Type B pancreatic cell (in vitro differentiated cells): Measurements from ENCODE around the gene IKZF4. TPM values are rescaled to one million over a fixed set of nuclear protein-coding genes. Genes with fewer than 3 reads are reported as not detected.

Experiments
- DNase-seq: peaks from one replicate; pipeline ENCODE4 v3.0.0; 2021; ENCODE audit warnings: mixed read lengths; ENCODE audit not compliant: unreplicated experiment; ENCODE audit errors: extremely low spot score
- H3K27ac Mint-ChIP-seq: 2 replicates; pipeline ENCODE4 v1.8.0; 2021; ENCODE audit warnings: mild to moderate bottlenecking, mixed read lengths
- H3K27me3 Mint-ChIP-seq: 2 replicates; pipeline ENCODE4 v1.8.0; 2021; ENCODE audit warnings: mixed read lengths
- H3K36me3 Mint-ChIP-seq: 2 replicates; pipeline ENCODE4 v1.8.0; 2021; ENCODE audit warnings: mixed read lengths
- H3K4me1 Mint-ChIP-seq: one replicate; pipeline ENCODE4 v1.8.0; 2021; ENCODE audit warnings: mixed read lengths; ENCODE audit not compliant: unreplicated experiment
- H3K4me3 Mint-ChIP-seq: 2 replicates; pipeline ENCODE4 v1.8.0; 2021; ENCODE audit warnings: mild to moderate bottlenecking, mixed read lengths
- H3K9me3 Mint-ChIP-seq: 2 replicates; pipeline ENCODE4 v1.8.0; 2021; ENCODE audit warnings: mixed read lengths
- CTCF ChIP-seq: fragments of 200-600 bp; sonication (generic); conservative IDR thresholded peaks from 2 replicates; pipeline ENCODE4 v1.5.0; 2021; ENCODE audit warnings: antibody characterized with exemption, mild to moderate bottlenecking
- total RNA-seq: library from RNA; stranded (reverse); gene quantifications from 2 replicates; pipeline ENCODE4 v1.2.1, GENCODE V29; 2021; ENCODE audit warnings: low replicate concordance

IKZF4 gene
- total RNA-seq, 1 donor from 2014 or later = 21.0 TPM

GRCh38 chr12:56029166-56029519, 8.3 kb downstream of the IKZF4 start:
- Mint-ChIP-seq H3K9me3 (no peaks in the 10 kb centered on the region), H3K36me3 (peaks cover 38% of the 10 kb centered on the region), H3K27me3 (no peaks in the 10 kb centered on the region), H3K27ac (peak overlapping the region; percentile 90), H3K4me1 (peaks cover 14% of the 10 kb centered on the region), H3K4me3 (peak overlapping the region; percentile 16)
- TF ChIP-seq CTCF = no peak
- DNase-seq = no peak

- Mint-ChIP-seq H3K27me3 (no peaks in the 10 kb centered on the region), H3K36me3 (peaks cover 38% of the 10 kb centered on the region), H3K4me3 (no peak overlapping the region), H3K27ac (peak overlapping the region; percentile 90), H3K9me3 (no peaks in the 10 kb centered on the region), H3K4me1 (peaks cover 14% of the 10 kb centered on the region)
- peak; percentile 83 for TF ChIP-seq CTCF
- no peak for DNase-seq
These were observed 8.9 kb downstream of the IKZF4 start for GRCh38 chr12:56029666-56030293.

- H3K27ac Mint-ChIP-seq = no peak overlapping the region
- H3K4me1 Mint-ChIP-seq = peaks cover 14% of the 10 kb centered on the region
- H3K36me3 Mint-ChIP-seq = peaks cover 41% of the 10 kb centered on the region
- no peaks in the 10 kb centered on the region for H3K9me3 Mint-ChIP-seq
- no peak for DNase-seq
- no peak for TF ChIP-seq CTCF
- no peaks in the 10 kb centered on the region for H3K27me3 Mint-ChIP-seq
- H3K4me3 Mint-ChIP-seq = no peak overlapping the region
These were observed 11.1 kb downstream of the IKZF4 start for GRCh38 chr12:56031987-56032386.

GRCh38 chr12:56034586-56035332, 13.9 kb downstream of the IKZF4 start:
- Mint-ChIP-seq H3K9me3 (no peaks in the 10 kb centered on the region), H3K36me3 (peaks cover 28% of the 10 kb centered on the region), H3K27ac (no peak overlapping the region), H3K4me1 (peaks cover 2% of the 10 kb centered on the region), H3K27me3 (no peaks in the 10 kb centered on the region), H3K4me3 (no peak overlapping the region)
- TF ChIP-seq CTCF = no peak
- no peak for DNase-seq

- DNase-seq = no peak
- Mint-ChIP-seq H3K9me3 (no peaks in the 10 kb centered on the region), H3K4me3 (no peak overlapping the region), H3K36me3 (peaks cover 25% of the 10 kb centered on the region), H3K4me1 (peaks cover 13% of the 10 kb centered on the region), H3K27me3 (no peaks in the 10 kb centered on the region), H3K27ac (peak overlapping the region; percentile 6)
- TF ChIP-seq CTCF = no peak
These were observed 16.3 kb downstream of the IKZF4 start for GRCh38 chr12:56037161-56037560.
